ENCODE measurements around the gene BCL2A1.

- TF ChIP-seq EZH2 (IDR thresholded peaks at IDR 0.05; ENCODE audit: low read length, unreplicated experiment): no peak
- TF ChIP-seq CTCF (conservative IDR thresholded peaks at IDR 0.05; ENCODE audit: low read depth, low read length): no peak
Measured at GRCh38 chr15:79948761-79949160, 22.2 kb downstream of the BCL2A1 start.
